ENCODE data around the gene GTF3C5. TPM values are rescaled to one million over a fixed set of nuclear protein-coding genes. Genes with fewer than 3 reads are reported as not detected.

GTF3C5 gene
- total and polyA plus RNA-seq, 9 of the 15 experiments (the other 6 are each of a cell fraction or from before 2014, with no cell fraction given) = 3.8 to 118 (median 83.7) TPM

- TF ChIP-seq MGA (IDR thresholded peaks at IDR 0.05) (no peak), SMARCA4 (IDR thresholded peaks at IDR 0.05) (0 out of 2 replicates have a peak, but pooled peaks have one; percentile 42), EHMT2 (IDR thresholded peaks at IDR 0.05) (no peak), MXI1 (IDR thresholded peaks at IDR 0.05; ENCODE audit: low read depth, low read length) (no peak), NEUROD1 (IDR thresholded peaks at IDR 0.05; ENCODE audit: borderline replicate concordance, low read depth, low read length, partially characterized antibody) (no peak), NFXL1 (CRISPR knock-in tag; IDR thresholded peaks at IDR 0.05) (no peak), EGR1 (conservative IDR thresholded peaks at IDR 0.05) (no peak), CTCF (IDR thresholded peaks at IDR 0.05 in 2 of 3, conservative IDR thresholded peaks at IDR 0.05 in 1 of 3; ENCODE audit: insufficient read depth in 2 of 3, low read depth in 1 of 3, low read length in 3 of 3) (0 out of 6 replicates have a peak, but pooled peaks of 1 of the 3 experiments have one; percentile 9), ETV6 (IDR thresholded peaks at IDR 0.05; ENCODE audit: borderline replicate concordance in 1 of 2, low read depth in 2 of 2, low read length in 1 of 2) (no peak), ETV6 (CRISPR knock-in tag; IDR thresholded peaks at IDR 0.05; ENCODE audit: borderline replicate concordance) (no peak), POLR2AphosphoS5 (IDR thresholded peaks at IDR 0.05; ENCODE audit: control insufficient read depth, insufficient read depth, low read depth, low read length) (0 out of 2 replicates have a peak, but pooled peaks have one; percentile 17), NONO (IDR thresholded peaks at IDR 0.05; ENCODE audit: low read depth in 2 of 2, low read length in 1 of 2) (no peak), KHSRP (IDR thresholded peaks at IDR 0.05) (no peak), TAF15 (IDR thresholded peaks at IDR 0.05; ENCODE audit: low read depth, low read length) (no peak), STAT5A (IDR thresholded peaks at IDR 0.05; ENCODE audit: borderline replicate concordance, low read length) (0 out of 2 replicates have a peak, but pooled peaks have one; percentile 27), SAP30 (IDR thresholded peaks at IDR 0.05; ENCODE audit: borderline replicate concordance, insufficient read depth, low read depth, low read length, poor library complexity, severe bottlenecking) (no peak)
Observed at GRCh38 chr9:133060417-133060841, 29.6 kb downstream of the GTF3C5 start (continued).
